Suprapubic skin (tissue), 4 donors: ENCODE results near the gene AEBP1. TPM values are rescaled to one million over a fixed set of nuclear protein-coding genes. Genes with fewer than 3 reads are reported as not detected.

Source experiments
- total RNA-seq, 4 donors: library from RNA; depleted of rRNA; stranded (reverse); fragments of >200 nt; gene quantifications; one replicate each; pipeline ENCODE4 v1.1.0, GENCODE V29; 2016

Gene AEBP1
- total RNA-seq, 4 donors from 2014 or later = 24.3 to 74.0 (median 43.3) TPM

Other genes with a start within 250 kb of the AEBP1 start
- 100 to 1,000 TPM in 2 of 4 donors, 10 to 100 TPM in 2; 65.1 to 111 (median 95.6) TPM for gene MRPS24, start 234.8 kb upstream of the AEBP1 start, total RNA-seq
- 10 to 100 TPM; 36.3 to 60.3 (median 39.6) TPM for gene URGCP, start 197.7 kb upstream of the AEBP1 start, total RNA-seq
- 10 to 100 TPM; 13.6 to 29.1 (median 17.2) TPM for gene UBE2D4, start 177.9 kb upstream of the AEBP1 start, total RNA-seq
- gene SPDYE1, start 106.4 kb upstream of the AEBP1 start, total RNA-seq = not detected
- gene DBNL, start 59.6 kb upstream of the AEBP1 start, total RNA-seq = 100 to 1,000 TPM in 1 of 4 donors, 10 to 100 TPM in 3; 95.7 to 133 (median 98.2) TPM
- gene PGAM2, start 38.8 kb upstream of the AEBP1 start, total RNA-seq = 1 to 10 TPM in 2 of 4 donors, not detected in 2; 2.3 to 5.0 TPM
- 10 to 100 TPM; 38.0 to 77.6 (median 56.9) TPM for gene POLM, start 21.8 kb upstream of the AEBP1 start, total RNA-seq
- 10 to 100 TPM; 58.7 to 80.5 (median 66.1) TPM for gene POLD2, start 19.2 kb downstream of the AEBP1 start, total RNA-seq
- not detected for gene MYL7, start 37.0 kb downstream of the AEBP1 start, total RNA-seq
- under 1 TPM in 1 of 4 donors, not detected in 3; 0.52 TPM for gene GCK, start 85.1 kb downstream of the AEBP1 start, total RNA-seq
- 10 to 100 TPM; 40.6 to 52.1 (median 43.5) TPM for gene YKT6, start 96.6 kb downstream of the AEBP1 start, total RNA-seq
- gene CAMK2B, start 221.2 kb downstream of the AEBP1 start, total RNA-seq = 1 to 10 TPM in 2 of 4 donors, under 1 TPM in 2; 0.89 to 5.1 (median 1.2) TPM